Activated CD4-positive, alpha-beta T cell treated with anti-CD3 and anti-CD28 coated beads, Interleukin-2, amount 50 U/mL, for 4 hours (primary cell): ENCODE results near the gene CABLES1.
"Not testable (repeated sequence)": the region's sequence is repeated elsewhere in the genome, so short reads cannot be mapped to it uniquely, and the experiment has no call there.

Experiments
- DNase-seq, 2 experiments: peaks; one replicate each; pipeline ENCODE4 v3.0.0-alpha.2; 2020

CABLES1 gene

DNA sequence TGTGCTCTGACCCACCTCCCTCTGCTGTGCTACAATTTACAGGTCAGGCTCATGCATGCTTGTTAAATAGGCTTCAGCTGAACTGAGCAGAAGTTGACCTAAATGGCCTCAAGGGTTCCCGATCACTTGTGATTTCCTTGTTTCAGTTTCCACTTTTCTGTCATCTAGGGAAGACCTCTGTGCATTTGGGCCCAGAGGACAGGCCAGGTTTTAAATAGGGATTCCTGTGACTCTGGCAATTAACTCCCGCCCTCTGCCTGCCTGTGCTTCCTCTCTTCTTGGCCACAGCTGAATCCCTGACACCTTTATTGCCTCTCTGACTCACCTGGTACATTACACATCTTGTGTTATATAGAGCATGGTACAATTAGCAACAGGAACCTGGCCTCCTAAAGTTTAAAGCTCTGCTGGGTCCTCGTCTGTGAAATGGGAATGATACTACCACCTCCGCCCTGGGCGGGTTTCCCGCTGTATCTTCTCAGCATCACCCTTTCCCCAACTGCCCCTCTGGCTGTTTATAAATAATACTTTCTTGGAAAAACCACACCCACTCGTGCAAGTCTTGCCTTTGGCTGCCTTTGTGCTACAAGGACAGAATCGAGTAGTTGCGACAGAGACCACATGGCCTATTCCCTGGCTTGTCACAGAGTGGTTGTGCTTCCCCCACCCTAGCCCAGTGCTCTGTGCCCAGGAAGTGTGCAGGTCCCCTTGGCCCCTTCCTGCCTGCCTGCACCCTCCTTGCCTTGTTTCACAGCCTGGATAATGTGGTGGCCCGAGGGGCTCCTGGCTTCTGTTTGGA is 7.9 kb downstream of the CABLES1 start:
- DNase-seq: no peak

DNA sequence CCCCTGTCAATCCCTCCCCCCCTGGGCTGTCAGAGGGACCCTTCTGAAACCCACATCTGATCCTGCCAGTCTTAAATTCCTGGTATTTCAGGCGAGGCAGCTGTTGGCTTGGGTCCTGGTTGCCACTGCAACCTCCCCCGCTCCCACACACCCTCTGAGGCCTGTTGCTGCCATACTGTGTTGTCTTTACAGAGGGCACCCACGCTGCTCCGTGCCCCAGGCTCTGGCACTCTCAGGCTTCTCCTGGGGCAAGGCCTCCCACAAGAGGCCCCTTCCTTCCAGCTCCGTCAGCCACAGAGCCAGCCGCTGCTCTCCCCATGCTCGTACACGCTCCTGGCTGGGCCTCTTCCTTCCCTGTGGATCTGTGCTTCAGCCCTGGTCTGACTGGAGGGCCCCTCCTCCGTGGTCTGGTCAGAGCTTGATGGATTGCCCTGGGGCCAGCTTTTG is 8.6 kb downstream of the CABLES1 start:
- no peak for DNase-seq

DNA sequence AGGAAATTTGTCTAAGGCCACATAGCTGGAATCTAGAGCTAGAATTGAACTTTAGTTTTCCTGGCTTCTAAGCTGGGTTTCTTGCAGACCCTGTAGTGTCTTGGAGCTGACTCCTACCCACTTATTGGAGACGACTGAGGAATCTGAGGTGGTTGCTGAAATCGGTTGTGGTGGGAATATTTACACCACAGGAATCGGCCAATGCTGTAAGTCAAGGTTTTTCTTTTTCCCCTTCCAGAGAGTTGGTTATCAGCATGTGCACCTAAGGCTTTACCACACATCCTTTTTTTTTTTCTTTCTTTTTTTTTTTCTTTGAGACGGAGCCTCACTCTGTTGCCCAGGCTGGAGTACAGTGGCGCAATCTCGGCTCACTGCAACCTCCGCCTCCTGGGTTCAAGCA is 9.4 kb downstream of the CABLES1 start:
- DNase-seq: no peak

- DNase-seq: no peak
Measured at GRCh38 chr18:23145621-23146020, 10.3 kb downstream of the CABLES1 start.

GRCh38 chr18:23146861-23147469 is 11.7 kb downstream of the CABLES1 start:
- DNase-seq: no peak

DNA sequence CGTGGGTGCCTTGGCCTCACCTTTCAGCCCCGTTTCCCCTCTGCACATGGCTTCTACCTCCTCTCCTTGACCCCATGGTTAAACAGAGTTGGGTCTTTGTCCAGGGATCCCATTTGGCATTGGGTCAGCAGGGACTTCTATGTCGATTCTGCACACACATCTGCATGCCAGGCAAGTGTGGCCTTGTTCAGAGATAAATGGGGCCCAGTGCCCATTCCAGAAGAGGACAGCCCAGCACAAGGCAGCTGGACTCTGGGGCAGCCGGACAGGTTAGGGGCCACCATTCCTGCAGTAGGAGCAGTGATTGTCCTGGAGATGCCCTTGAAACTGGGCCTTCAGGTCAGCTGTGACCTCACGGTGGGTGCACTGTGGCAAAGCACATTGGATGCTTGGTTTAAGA is 13.1 kb downstream of the CABLES1 start:
- DNase-seq: no peak

- no peak for DNase-seq
Measured at GRCh38 chr18:23149570-23149969, 14.3 kb downstream of the CABLES1 start.

DNA sequence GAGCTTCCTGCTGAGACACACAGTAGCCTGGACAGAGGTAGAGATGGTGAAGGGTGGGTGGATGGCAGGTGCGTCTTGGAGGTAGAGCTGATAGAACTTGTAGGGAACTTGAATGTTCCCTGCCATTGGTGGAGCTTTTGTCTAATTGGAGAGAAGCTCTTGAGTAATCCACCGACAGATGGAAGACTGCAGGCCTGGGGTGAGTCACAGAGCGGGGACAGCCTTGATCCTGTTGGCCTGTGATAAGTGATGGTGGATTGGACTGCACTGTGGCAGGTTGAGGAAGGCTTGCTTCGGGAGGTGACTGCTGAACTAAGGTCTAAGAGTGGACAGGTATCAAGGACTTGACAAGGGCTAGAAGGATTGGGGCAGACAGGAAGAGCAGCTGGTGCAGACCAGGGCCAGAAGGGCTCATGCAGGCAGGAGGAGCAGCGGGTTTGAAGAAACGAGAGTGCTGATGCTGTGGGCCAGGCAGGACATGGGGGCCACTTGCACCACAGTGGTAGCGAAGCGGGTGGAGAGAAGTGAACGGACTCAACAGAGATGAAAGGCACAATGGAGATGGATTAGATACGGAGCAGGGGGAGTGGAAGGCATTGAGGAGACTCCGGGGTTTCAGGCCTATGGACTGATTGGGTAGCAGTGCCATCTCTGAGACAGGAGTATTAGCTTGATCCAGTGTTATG is 16.3 kb downstream of the CABLES1 start:
- DNase-seq: no peak

DNA sequence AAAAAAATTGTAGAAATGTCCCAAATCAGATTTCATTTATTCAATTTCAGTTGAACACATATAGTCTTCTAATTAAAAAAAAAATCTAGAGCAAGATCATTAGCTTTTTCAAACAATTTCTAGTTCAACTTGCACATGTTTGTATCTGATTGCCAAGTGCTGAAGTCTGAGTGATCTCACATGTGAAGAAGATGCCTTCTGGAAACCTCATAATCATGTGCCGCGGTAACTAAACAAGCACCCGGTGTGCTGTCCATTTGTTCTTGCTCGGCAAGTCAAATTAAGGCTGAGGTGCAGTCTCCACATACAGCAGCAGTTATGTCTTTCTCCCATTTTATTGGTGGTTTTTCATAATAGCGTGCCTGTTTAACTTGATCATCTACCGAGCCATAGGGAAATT is 18.7 kb downstream of the CABLES1 start:
- DNase-seq: no peak

DNA sequence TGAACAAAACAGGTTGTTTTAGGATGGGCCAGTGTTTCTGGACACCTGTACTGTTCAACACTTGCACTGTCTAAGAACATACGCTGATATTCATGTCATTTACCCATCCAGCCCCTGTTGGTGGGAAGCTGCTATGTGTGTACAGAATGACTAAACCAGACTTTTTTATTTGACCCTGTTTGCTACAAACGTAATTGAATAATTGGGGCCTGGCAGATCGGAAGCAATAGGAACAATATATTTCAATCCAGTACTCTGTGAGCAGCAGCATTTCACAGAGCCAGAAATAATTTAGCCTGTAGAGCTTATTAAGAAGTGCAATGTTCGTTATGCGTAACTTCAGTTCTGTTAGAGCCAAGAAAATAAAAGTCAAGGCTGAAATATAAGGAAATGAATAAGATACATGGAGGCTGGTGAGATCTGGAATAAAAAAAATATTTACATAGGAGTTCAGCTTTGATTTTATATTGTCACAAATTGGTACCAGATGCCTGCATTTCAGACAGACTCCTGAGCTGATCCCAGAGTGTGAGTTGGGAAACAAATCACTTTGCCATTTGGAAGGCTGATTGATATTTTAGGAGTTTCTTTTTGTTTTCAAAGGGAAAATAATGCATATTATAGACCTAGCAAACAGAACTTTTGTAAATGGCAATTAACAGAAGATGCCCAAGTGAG is 19.7 kb downstream of the CABLES1 start:
- DNase-seq: no peak

DNA sequence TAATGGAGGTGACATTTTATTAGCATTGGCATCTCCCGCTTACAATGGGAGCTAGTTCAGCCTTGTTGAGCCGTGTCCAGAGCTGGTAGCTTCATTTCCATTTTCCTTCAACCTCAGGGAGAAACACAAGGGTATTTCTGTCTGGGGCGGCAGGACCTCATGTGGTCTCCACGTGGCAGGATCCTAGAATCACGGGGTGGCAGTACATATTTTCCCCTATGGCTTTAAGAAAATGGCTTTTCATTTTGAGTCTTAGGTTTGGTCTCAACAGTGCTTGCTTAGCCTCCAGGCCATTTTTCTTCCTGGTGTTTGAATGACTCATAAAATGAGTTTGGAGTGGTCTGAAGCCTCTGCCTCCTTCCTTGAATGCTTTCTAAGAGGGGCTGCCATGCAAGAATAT is 20.3 kb downstream of the CABLES1 start:
- DNase-seq: no peak

- no peak for DNase-seq
Measured at GRCh38 chr18:23156134-23156533, 20.8 kb downstream of the CABLES1 start.

DNA sequence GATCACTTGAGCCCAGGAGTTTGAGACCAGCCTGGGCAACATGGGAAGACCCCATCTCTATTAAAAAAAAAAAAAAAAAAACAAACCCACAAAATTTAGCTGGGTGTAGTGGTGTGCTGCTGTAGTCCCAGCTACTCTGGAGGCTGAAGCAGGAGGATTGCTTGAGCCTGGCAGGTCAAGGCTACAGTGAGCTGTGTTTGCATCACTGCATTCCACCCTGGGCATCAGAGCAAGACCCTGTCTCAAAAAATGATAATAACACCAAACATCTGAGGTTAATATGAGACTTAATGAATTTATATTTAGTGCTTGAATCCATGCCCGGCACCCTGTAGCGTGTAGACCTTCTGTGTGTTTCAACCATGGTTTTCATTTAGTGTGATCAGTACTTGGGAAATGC is 22.8 kb downstream of the CABLES1 start:
- no peak for DNase-seq

DNA sequence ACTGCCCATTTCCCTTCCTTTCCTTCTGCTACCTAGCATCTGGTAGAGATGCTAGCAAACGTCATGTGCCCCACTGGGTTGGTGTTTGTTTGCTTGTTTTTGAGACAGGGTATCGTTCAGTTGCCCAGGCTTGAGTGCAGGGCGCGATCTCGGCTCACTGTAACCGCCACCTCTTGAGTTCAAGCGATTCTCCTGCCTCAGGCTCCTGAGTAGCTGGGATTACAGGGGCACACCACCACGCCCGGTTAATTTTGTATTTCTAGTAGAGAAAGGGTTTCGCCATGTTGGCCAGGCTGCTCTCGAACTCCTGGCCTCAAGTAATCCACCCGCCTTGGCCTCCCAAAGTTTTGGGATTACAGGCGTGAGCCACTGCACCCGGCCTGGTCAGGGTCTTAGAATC is 23.6 kb downstream of the CABLES1 start:
- DNase-seq: not testable (repeated sequence)

DNA sequence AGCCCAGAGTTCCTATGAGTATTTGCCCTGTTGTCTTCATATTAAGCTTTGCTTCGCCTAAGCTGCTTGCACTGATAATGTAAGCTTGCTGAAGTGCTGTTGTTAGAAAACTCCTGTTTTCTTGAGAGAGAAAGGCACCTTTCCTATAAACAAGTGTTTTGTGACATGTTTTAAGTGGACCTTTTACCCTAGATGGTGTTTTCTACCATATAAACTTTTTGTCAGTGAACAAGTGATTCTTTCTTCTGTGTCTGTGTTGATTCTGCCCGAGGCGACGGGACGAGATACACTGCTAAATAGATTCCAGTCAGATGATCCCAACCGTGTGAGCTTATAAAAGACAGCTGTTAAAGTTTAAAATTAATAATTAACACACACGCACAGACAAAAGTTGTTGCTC is 24.1 kb downstream of the CABLES1 start:
- no peak for DNase-seq

DNA sequence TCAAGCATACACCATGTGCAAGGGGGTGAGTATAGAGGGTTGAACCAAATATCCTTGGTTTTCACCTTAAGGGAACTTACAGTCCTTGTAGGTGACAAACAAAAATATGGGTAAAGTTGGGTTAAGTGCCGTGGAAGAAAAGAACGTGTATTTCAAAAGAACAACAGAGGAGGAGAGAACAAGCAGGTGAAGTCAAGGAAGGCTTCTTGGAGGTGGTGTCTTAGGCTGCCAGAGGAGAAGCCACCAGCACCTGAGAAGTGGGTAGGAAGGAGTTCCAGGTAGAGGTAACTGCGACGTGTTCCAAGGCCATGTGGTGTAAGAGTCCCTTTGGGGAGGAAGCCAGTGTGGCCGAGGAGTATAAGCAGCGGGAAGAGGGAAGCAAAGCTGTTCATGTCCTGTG is 27.2 kb downstream of the CABLES1 start:
- no peak for DNase-seq

DNA sequence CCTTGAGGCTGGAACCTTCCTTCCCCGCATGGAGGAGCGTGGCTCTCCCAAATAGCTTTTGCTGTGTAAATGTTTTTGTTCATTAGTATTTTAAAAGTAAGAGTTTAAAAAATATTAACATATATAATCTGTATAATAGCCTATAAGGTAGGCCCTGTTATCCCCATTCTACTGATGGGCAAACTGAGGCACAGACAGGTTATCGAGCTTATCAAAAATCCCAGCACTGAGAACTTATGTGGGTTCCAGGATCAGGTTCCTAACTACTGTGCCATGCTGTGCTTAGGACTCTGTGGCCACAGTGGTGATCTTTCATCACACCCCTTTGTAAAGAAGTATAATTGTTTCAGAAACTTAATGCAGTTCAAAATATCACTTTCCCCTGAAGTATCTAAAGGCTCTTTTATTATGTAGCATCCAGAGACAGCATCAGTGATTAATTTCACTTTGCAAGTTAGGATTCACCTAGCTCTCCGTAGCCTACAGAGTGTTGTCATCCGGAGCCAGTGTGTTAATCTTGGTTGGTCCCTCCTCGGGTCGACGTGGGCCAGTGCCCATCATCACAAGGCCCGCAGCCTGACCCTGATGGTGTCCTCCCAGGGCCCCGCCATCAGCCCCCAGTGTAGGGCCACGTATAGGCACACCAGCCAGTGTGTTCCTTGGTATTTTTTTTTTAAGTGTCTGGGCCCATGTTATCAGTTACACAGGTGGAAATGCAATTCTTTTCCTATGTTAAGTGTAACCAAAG is 28.7 kb downstream of the CABLES1 start:
- DNase-seq: no peak

DNA sequence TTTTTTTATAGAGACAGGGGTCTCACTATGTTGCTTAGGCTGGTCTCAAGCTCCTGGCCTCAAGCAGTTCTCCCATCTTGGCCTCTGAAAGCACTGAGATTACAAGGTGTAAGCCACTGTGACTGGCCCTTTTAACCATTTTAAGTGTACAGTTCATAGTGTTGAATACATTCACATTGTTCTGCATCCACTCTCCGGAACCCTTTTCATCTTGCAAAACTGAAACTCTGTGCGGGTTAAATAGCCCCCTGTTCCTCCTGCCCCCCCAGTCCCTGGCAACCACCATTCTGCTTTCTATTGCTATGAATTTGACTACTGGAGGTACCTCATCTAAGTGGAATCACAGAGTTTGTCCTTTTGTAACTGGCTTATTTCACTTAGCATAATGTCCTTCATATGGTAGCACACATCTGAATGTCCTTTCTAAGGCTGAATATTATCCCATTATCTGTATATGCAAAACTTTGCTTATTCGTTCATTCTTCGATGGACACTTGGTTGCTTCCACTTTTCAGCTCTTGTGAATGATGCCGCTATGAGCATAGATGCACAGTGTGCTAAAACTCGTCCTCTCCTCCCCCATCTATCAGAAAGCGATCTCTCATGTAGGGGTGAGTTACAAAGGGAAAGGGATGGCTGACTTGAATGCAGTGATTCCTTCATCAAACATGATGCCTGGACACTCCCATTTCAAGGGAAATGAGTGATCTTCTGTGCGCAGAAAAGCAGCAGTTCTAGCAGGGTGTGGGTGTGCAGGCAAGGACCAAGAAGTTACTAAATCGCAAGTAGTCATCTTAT is 30.2 kb downstream of the CABLES1 start:
- no peak for DNase-seq

DNA sequence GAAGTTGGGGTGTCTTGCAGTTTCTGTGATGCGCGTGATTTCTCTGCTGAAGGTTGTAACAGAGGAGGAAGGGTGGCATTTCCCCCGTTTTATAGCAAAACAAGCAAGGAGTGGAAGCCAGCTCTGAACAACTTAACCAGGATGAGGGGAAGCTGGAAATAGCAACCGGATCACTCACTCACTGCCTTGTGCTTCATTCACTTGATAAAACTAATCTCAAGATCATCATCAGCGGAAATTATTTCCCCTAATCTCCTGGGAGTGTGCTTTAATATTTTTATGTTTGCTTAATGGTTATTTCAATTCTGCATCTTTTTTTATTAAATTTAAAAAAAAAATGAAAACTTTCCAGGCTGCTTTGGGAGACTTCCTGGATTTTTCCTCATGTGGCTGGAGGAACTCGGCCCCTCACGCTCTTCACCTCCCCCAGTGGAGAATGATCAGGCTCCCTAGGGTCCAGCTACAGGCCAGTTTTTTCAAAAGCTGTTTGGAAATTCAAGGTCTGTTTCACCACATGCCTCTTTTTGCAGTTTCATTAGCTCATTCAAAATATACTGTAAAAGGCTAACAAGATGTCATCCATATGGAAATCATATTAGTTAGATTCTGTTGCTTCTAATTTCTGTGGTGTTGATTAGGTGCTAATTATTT is 31.7 kb downstream of the CABLES1 start:
- DNase-seq: no peak

GRCh38 chr18:23169673-23170044 is 34.4 kb downstream of the CABLES1 start:
- DNase-seq: no peak

- no peak for DNase-seq
Measured at GRCh38 chr18:23170137-23170536, 34.9 kb downstream of the CABLES1 start.
